Gastrocnemius medialis (tissue), 4 donors: ENCODE data around the gene SMTNL2.

Experiments used
- POLR2A ChIP-seq, 2 donors: fragments of 450-650 bp; IDR thresholded peaks; one replicate each; pipeline ENCODE4 v1.6.1; 2017; ENCODE audit warnings: antibody characterized with exemption in 2 of 2, mild to moderate bottlenecking in 2 of 2, moderate library complexity in 2 of 2
- TF ChIP-seq, protein P1 (sequence below), 5 experiments: fragments of 450-650 bp in 3 of 5; fragments of 200-600 bp in 2 of 5; sonication (generic) in 2 of 5; IDR thresholded peaks in 4 of 5; conservative IDR thresholded peaks in 1 of 5; 1 replicate in 4 of 5; 2 replicates in 1 of 5; pipeline ENCODE4 v1.5.1; 2016 to 2019; ENCODE audit warnings: antibody characterized with exemption in 5 of 5, mild to moderate bottlenecking in 3 of 5, moderate library complexity in 3 of 5

DNA sequence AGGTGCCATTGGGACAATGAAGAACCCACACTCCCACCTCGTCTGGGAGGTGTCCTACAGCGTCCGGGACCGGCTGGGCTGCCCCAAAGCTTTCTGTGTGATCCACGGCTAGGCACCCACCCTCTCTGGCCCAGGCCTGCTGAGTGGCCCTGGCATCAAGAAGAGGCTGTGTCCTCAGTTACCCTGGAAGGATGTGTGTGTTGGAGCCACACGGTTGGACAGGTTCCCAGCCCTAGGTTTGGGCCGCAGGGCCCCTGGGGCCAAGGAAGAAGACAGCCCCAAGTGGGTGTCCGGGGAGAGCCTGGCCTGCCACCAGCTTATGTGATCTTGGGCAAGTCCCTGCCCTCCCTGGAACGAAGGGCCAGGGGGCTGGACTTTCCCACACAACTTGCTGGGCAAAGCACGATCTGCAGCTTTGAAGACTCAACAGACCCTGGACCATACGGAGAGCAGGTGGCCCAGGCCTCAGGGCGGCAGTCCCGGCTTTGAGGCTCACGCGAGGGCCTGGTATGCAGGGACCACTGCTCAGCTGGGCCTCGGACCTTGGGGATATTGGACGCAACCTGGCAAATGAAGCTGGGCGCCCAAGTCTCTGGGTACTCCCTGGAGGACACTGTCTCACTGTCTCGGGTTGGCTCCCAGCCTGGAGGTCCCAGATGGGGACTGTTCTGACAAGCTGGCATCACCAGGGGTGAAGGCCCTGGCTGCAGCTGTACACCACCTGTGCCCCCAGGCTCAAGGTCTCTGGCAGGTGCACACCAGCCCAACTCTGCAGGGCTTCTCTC lies 46.7 kb upstream of the SMTNL2 start:
- TF ChIP-seq, protein P1, sequence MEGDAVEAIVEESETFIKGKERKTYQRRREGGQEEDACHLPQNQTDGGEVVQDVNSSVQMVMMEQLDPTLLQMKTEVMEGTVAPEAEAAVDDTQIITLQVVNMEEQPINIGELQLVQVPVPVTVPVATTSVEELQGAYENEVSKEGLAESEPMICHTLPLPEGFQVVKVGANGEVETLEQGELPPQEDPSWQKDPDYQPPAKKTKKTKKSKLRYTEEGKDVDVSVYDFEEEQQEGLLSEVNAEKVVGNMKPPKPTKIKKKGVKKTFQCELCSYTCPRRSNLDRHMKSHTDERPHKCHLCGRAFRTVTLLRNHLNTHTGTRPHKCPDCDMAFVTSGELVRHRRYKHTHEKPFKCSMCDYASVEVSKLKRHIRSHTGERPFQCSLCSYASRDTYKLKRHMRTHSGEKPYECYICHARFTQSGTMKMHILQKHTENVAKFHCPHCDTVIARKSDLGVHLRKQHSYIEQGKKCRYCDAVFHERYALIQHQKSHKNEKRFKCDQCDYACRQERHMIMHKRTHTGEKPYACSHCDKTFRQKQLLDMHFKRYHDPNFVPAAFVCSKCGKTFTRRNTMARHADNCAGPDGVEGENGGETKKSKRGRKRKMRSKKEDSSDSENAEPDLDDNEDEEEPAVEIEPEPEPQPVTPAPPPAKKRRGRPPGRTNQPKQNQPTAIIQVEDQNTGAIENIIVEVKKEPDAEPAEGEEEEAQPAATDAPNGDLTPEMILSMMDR (IDR thresholded peaks at IDR 0.05 in 4 of 5, conservative IDR thresholded peaks at IDR 0.05 in 1 of 5) = no peak
- TF ChIP-seq POLR2A (IDR thresholded peaks at IDR 0.05) = no peak
